Pancreas (tissue), 10 donors: Measurements from ENCODE around the gene PPY. TPM values are rescaled to one million over a fixed set of nuclear protein-coding genes. Genes with fewer than 3 reads are reported as not detected.

Experiments used
- ATAC-seq, 4 donors: fragments of 200-7000 bp; cut with Tn5 transposase; one replicate each; pipeline versions ENCODE4 v1.8.0 to v1.9.1; 2020; ENCODE audit warnings: mild to moderate bottlenecking in 4 of 4, moderate library complexity in 4 of 4
- DNase-seq, 6 donors: peaks; one replicate each; pipeline ENCODE4 v3.0.0-alpha.2; 2020
- FAIRE-seq: peaks from 2 replicates; lab custom pipeline; 2012; peaks lifted over from hg19 to GRCh38; lab: Jason Lieb, UNC
- H3K27ac ChIP-seq, 4 donors: fragments of 200-600 bp; sonication (generic); 1 replicate in 3 of 4; 2 replicates in 1 of 4; pipeline versions ENCODE4 v1.5.0 to v1.8.0; 2020
- H3K27me3 ChIP-seq, 4 donors: fragments of 200-600 bp; one replicate each; pipeline ENCODE4 v1.8.0; 2021
- H3K36me3 ChIP-seq, 3 donors: fragments of 200-600 bp; sonication (generic) in 1 of 3; one replicate each; pipeline versions ENCODE4 v1.5.0 to v1.8.0; 2020 to 2021
- H3K4me1 ChIP-seq, 3 donors: fragments of 200-600 bp; one replicate each; pipeline ENCODE4 v1.8.0; 2021
- H3K4me3 ChIP-seq, 4 donors: fragments of 200-600 bp; sonication (generic) in 2 of 4; one replicate each; pipeline versions ENCODE4 v1.5.0 to v1.8.0; 2020 to 2021
- H3K9me3 ChIP-seq, 4 donors: fragments of 200-600 bp; one replicate each; pipeline ENCODE4 v1.8.0; 2021
- CTCF ChIP-seq, 4 donors: fragments of 200-600 bp; sonication (generic) in 3 of 4; IDR thresholded peaks; one replicate each; pipeline versions ENCODE4 v1.5.0 to v1.8.0; 2021; ENCODE audit warnings: antibody characterized with exemption in 4 of 4
- WGBS, 2 donors: extraction: QIAGEN DNeasy Blood & Tissue Kit; methylation state at CpG; one replicate each; pipeline ENCODE4 v1.1.7; 2013; 5-methylcytosine and 5-hydroxymethylcytosine counted together
- intact Hi-C, 3 donors: fragments of 100-400 bp; cut with DNase I; formaldehyde crosslinking; loops; one replicate each; pipeline versions ENCODE4 v1.11.1 to v1.14.2; 2022
- polyA plus RNA-seq, 2 donors: library from polyadenylated mRNA; stranded (reverse); fragments of 200-250 nt; gene quantifications; one replicate each; pipeline ENCODE4 v1.2.3, GENCODE V29; 2013
- total RNA-seq, 6 donors: library from RNA; stranded (reverse); fragmentation: NEBNext Ultra II Directional in 4 of 6; extraction: Animal tissue kit (Norgen Biotek cat#: 25700) in 4 of 6; gene quantifications; one replicate each; pipeline versions ENCODE4 v1.2.1 to v1.2.4, GENCODE V29; 2021 to 2023
- donor health status: healthy with polysubstance abuse.
- donor health status: DM: no; HTN: no; CAD: no; lungs with moderate emphysema.
- donor health status: DM: no; HTN: no; CAD: no.
- donor health status: control.
- donor health status: control.
- donor health status: Bipolar disorder and iron deficiency.
- donor health status: DM: yes; HTN: yes; CAD: no.
- donor health status: DM: no; HTN: no; CAD: no.
- donor health status: DM: no; HTN: no; CAD: no.
- donor health status: DM: yes; HTN: yes; CAD: no.

The PPY gene
- total and polyA plus RNA-seq, 8 donors: 7.2 to 392 (median 35.7) TPM

- no peak for FAIRE-seq
- no peak for ATAC-seq
- Histone ChIP-seq H3K9me3 (no peaks in the 10 kb centered on the region), H3K27me3 (no peaks in the 10 kb centered on the region), H3K4me3 (no peak overlapping the region), H3K4me1 (no peaks in the 10 kb centered on the region), H3K27ac (no peak overlapping the region), H3K36me3 (no peaks in the 10 kb centered on the region)
- intact Hi-C loops: no loop called here
- no peak for TF ChIP-seq CTCF (IDR thresholded peaks at IDR 0.05)
- DNase-seq: no peak
- WGBS, 2 donors: 85% methylated on average over 6 of the region's 6 CpGs
These were observed 28.7 kb downstream of the PPY start for GRCh38 chr17:43913584-43913983.

- no peaks in the 10 kb centered on the region for H3K4me1 ChIP-seq
- FAIRE-seq (no peak), ATAC-seq (no peak), DNase-seq (no peak)
- no peaks in the 10 kb centered on the region for H3K27me3 ChIP-seq
- no peak overlapping the region for H3K4me3 ChIP-seq
- WGBS, 2 donors: 72 to 79% methylated on average over 4 of the region's 4 CpGs
- TF ChIP-seq CTCF (IDR thresholded peaks at IDR 0.05): no peak
- intact Hi-C loops: no loop called here
- H3K27ac ChIP-seq: no peak overlapping the region
- no peaks in the 10 kb centered on the region for H3K9me3 ChIP-seq
- no peaks in the 10 kb centered on the region for H3K36me3 ChIP-seq
These were observed 29.5 kb downstream of the PPY start for GRCh38 chr17:43912635-43913304.

GRCh38 chr17:43911904-43912303, 30.4 kb downstream of the PPY start:
- ATAC-seq (no peak), FAIRE-seq (no peak), DNase-seq (no peak)
- intact Hi-C loops: no loop called here
- 18 to 20% methylated on average over 8 of the region's 8 CpGs for WGBS, 2 donors
- H3K27me3 ChIP-seq: no peaks in the 10 kb centered on the region
- no peaks in the 10 kb centered on the region for H3K36me3 ChIP-seq
- no peak overlapping the region for H3K27ac ChIP-seq
- no peaks in the 10 kb centered on the region for H3K9me3 ChIP-seq
- TF ChIP-seq CTCF (IDR thresholded peaks at IDR 0.05): no peak
- no peak overlapping the region for H3K4me3 ChIP-seq
- H3K4me1 ChIP-seq: no peaks in the 10 kb centered on the region

GRCh38 chr17:43909537-43910231, 32.6 kb downstream of the PPY start:
- Histone ChIP-seq H3K9me3 (no peaks in the 10 kb centered on the region), H3K36me3 (no peaks in the 10 kb centered on the region), H3K27ac (no peak overlapping the region), H3K27me3 (no peaks in the 10 kb centered on the region), H3K4me1 (peaks cover 0 to 7% (median 0%) of the 10 kb centered on the region in 3 donors), H3K4me3 (no peak overlapping the region)
- no peak for DNase-seq
- FAIRE-seq: no peak
- ATAC-seq: no peak
- 46 to 53% methylated on average over 7 of the region's 7 CpGs for WGBS, 2 donors
- intact Hi-C loops: no loop called here
- no peak for TF ChIP-seq CTCF (IDR thresholded peaks at IDR 0.05)
